ENCODE measurements around the gene C11orf71.

C11orf71 gene

DNA sequence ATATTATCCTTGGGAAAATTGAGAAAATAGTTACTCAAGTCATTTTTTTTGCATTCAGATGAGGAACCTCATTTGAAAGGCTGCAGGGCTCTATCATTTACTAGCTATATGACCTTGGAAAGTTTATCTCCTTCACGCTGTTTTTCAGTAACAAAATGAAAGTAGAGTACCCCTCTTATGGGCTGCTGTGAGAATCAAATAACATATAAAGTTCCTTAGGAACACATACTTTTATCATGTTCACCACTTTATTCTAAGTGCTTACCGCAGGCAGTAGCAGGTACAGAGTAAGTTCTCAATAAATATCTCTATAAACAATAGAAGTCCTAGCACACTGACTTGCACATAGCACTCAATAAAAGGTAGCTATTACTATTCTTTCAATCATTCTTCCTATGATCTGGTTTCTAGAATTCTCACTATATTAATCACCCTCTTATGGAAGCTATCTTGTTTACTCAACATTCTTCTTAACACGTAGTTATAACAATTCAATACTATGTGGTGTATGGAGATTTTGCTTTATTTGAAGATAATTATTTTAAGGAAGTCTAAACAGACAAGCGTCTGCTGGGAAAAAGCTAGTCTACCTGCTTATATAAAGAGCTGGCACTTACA, 1.9 kb downstream of the C11orf71 start:
- no peak for FAIRE-seq

DNA sequence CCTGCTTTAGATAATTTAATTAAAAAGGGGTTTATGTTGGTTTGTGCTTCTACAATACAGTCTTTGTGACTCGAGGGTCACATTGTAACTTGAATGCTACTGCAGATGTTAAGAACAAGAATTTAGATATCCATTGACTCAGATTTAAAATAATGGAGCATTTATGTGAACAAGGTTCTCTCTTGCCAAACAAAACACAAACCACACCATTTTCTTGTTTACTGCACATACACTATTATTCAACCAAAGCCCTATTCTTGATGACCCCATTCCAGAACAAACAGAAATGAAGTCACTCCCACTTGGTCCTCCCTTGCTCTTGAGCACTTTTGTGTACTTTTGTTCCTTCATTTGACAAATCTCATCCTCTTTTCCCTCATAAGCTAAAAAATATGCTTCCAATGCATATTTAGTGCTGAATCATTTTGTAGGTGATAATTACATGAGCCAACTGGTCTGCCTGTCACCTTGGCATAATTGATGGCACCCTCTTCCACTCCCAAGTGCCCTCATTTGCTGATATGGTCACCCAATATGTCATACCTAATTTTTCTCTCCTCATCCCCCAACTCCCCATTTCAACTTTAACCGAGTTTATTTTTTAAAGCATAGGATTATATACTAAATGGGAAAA, 2.8 kb downstream of the C11orf71 start:
- no peak for FAIRE-seq

GRCh38 chr11:114396916-114397315, 3.4 kb downstream of the C11orf71 start:
- FAIRE-seq = no peak

- no peak for FAIRE-seq
Observed at GRCh38 chr11:114395736-114396135, 4.6 kb downstream of the C11orf71 start.

GRCh38 chr11:114392735-114393667, 7.3 kb downstream of the C11orf71 start:
- no peak for FAIRE-seq

DNA sequence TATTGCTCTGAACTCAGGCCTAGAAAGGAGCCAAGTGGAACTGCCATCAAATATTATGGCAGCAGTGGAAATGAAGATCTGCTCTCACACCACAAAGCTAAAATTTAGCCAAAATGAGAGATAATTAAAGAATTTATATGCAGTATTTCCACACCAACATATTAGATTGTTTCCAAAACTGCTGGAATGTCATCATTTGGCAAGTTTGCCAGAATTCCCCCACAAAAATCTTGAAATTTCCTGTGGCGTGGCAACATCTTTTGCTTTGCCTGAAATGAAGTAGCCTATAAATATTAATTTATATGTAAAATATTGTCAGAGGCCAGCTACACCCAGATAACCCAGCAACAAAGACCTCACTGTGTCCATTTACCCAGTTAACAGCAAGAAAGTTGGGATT, 13.8 kb downstream of the C11orf71 start:
- FAIRE-seq = no peak

DNA sequence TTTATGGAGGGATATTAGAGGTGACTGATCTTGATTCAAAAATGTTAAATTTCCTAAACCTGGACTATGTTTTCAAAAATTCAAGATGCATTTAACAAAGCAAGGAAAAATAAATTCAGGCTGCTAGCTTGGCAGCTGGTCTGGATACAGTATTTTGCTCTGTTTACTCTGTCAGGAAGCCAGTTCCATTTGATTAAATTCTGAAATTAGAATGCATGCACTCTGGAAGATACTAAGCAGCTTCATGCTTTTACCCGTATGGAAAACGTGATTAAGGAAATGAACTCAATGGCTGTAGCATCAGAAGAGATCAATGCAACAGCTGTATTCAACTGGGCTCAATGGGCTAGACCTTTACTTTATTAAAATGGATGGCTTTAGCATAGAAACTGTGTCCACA, 14.2 kb downstream of the C11orf71 start:
- FAIRE-seq = peak; percentile 88

- no peak for FAIRE-seq
Observed at GRCh38 chr11:114384487-114384886, 15.8 kb downstream of the C11orf71 start.

- FAIRE-seq = no peak
Observed at GRCh38 chr11:114382509-114382908, 17.8 kb downstream of the C11orf71 start.

GRCh38 chr11:114379394-114380069, 20.8 kb downstream of the C11orf71 start:
- no peak for FAIRE-seq

GRCh38 chr11:114377612-114378267, 22.6 kb downstream of the C11orf71 start:
- FAIRE-seq = no peak

DNA sequence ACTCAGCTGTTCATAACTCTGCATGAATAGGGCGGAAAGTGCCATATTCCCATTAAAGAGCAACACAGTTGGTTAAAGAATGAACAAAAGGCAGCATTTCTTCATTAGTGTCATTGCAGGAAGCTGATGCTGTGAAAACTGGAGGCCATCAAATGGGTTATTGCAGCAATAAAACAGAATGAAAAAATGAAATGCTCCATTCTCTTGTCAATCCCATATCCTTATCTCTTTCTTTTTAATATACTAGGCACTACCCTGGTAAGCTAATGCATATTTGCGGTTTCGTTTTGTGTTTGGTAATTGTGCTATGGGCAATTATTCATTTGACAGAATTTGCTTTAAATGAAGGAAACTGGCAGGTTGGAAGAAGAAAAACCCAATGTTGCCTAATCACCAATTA, 25.3 kb downstream of the C11orf71 start:
- no peak for FAIRE-seq

DNA sequence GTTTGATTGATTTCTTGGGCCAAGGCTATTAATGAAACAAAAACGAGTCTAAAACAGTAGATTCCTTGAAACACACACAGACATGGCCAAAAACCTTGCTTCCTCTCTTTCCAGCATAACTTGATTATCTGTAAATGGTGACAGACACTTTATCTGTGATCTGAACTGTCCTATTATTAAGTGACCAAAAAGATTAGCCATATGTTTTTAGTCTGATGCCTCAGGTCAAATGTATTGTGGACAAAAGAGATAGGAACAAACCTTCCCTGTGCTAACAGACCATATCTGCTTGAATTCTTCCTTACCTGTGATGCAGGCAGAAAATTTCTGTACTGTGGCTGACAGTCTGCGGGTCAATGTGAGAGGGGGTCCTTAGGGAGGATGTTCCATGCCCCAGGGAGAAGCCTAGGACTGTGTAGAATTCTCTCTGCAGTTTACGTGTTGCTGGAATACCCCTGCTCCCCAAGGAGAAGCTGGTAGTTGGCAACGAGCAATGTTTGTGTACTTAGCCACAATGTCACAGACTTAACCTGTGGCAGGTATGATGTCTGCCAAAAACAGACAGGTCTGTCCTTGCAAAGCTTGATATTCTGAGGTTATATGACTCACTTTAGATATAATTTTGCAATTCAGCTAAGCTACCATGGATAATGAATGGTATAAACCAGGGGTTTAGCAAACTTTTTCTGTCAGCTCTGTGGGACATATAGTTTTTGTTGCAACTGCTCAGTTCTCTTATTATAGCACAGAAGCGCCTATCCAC, 31.2 kb downstream of the C11orf71 start:
- no peak for FAIRE-seq

DNA sequence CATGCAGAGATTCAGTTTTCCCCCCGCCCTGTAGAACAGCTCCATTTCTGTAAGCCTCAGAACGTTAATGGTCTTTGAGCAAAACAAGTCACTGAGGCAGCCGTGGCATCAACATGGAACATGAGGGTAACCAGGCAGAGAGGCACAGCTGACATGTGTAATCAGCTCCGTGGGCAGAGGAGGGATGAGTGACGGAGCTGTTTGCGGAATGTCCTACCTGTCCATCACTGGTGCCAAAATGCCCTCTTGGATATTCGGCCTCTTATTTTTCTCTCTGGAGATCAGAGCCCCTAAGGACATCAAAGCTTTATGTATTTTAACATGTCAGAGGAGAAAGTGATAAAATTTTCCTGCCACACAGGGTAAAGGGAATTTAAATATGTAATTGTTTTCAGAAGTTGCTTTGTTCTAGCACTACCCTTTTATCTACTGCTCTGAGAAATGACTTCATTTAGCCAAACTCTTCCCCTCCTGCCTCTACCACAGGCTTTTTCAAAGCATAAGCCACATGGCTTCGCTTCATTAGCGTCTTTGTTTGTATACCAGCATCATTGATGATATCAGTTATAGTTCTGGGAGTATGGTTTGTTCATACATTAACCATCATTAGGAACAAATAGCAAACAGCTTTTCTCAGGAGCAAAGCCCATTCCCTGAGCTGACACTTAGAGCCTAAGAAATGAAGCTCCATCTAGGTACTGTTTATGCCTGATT, 32.9 kb downstream of the C11orf71 start:
- no peak for FAIRE-seq

DNA sequence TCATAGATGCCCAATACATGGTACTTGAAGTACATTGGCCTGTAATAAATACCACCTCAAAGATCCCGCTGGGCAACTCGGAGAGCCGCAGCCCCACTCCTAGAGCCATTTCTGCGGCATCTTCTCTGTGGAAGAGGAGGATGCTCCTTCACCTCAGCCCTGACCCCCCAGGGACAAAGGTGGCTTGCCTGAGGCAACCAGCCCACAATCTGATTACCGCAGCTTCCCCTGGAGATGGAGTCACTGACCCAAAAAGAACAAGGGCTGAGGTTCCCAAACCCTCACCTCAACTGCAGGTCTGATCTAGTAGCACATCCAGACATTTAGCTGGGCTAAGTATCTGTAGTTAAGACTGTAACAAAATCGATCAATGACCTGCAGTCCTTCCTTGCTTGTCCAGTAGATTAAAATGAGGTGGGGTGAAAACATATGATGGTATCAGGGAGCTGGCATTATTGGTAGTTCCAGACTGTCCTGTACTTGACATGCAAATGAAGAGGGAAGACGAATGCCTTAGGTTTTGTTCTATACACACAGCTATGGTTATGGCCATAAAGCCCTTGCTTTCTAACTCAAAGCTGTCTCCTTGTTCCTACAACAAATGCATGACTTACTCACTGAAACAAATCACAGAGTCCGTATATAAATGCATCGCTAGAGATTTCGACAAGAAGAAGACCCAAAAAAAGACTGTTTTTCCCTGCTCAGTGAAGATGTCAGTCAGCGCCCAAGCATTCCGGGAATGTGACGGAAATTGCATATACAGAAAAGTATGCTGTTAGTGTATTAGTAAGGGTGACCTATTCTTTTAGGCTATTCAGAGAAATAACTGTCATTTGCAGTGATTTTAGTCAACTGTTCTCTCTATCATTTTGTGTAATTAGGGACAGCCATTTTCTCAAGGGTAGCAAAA, 33.7 kb downstream of the C11orf71 start:
- FAIRE-seq = no peak

DNA sequence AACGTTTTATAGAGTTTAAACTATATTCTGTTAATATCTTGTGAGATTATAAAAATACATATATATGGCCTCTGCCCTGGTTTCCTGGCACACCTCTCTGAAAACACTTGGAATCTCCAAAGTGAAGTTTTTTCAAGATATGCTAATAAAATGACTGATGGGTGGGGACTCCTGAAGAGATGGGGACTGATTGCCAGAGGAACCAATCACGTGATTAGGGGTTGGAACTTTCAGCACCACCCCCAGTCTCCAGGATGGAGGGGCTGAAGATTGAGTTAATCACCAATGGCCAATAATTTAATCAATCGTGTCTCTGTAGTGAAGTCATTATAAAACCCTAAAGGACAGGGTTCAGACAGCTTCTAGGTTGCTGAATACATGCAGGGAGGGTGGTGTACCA, 37.4 kb downstream of the C11orf71 start:
- no peak for FAIRE-seq

- no peak for FAIRE-seq
Observed at GRCh38 chr11:114362326-114362725, 38.0 kb downstream of the C11orf71 start.

GRCh38 chr11:114359342-114359741, 41.0 kb downstream of the C11orf71 start:
- no peak for FAIRE-seq

DNA sequence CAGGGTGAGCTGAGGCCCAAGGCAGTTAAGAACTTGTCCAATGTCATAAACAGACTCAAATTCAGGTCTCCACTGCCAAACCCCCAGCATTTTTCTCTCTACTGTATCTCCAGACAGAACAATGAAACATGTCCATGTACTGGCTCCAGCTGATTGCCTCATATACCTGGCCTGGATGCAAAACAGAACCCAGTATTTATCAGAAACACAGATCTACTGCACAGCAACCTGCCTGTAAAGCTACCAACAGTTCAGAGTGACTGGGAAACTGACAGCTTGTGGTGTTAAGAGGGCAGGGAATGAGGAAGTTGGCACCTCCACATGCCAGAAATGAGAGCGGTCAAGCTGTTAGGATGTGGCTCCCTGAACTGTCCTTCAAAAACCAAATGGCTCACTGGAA, 41.6 kb downstream of the C11orf71 start:
- no peak for FAIRE-seq

GRCh38 chr11:114354076-114354475, 46.2 kb downstream of the C11orf71 start:
- FAIRE-seq = no peak

All from islet of Langerhans (tissue), 1 donor.